GM12872 (cell line): Measurements from ENCODE around the gene RARB.

Experiments
- TF ChIP-seq, protein P1 (sequence below): IDR thresholded peaks from 3 replicates; pipeline ENCODE4 v1.5.1; 2011; ENCODE audit warnings: low read depth, mild to moderate bottlenecking, low read length, moderate library complexity; ENCODE audit not compliant: insufficient read depth

Gene RARB

DNA sequence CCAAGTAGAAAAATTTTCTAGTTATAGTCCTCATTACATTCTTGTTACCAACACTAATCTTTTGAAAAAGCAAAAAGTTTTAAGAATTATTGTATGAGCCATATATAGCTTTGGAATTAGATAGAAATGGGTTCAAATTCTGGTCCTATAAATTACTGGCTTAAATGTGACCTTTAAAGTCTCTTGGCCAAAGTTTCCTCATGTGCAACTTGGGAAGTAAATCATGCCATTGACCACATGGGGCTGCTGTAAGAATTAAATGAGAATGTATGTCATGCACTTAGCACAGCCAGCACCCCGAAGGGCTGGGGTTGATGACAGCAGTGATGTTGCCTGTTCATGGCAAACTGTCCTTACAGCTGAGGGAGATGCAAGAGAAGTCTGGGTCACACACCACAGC is 128.4 kb downstream of the RARB start:
- TF ChIP-seq, protein P1, sequence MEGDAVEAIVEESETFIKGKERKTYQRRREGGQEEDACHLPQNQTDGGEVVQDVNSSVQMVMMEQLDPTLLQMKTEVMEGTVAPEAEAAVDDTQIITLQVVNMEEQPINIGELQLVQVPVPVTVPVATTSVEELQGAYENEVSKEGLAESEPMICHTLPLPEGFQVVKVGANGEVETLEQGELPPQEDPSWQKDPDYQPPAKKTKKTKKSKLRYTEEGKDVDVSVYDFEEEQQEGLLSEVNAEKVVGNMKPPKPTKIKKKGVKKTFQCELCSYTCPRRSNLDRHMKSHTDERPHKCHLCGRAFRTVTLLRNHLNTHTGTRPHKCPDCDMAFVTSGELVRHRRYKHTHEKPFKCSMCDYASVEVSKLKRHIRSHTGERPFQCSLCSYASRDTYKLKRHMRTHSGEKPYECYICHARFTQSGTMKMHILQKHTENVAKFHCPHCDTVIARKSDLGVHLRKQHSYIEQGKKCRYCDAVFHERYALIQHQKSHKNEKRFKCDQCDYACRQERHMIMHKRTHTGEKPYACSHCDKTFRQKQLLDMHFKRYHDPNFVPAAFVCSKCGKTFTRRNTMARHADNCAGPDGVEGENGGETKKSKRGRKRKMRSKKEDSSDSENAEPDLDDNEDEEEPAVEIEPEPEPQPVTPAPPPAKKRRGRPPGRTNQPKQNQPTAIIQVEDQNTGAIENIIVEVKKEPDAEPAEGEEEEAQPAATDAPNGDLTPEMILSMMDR, result no peak

DNA sequence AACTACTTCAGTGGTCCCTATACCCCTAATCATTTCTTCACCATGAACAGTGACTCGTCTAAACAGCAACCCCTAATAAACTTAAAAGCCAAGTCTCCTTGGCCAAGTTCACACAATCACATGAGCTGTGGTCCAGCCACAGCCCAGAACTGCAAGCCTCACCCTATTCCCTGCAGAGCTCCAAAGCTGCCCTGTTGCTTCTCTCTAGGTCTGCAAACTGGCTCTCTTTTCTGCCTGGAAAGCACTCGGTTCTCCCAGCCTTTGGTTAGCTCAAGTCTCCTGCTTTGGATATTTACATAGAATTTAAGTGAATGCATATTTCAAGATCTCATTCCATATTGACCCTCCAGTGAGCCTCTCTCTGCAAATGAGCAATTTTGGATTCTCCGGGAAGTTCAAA is 129.6 kb downstream of the RARB start:
- TF ChIP-seq, protein P1, result no peak

DNA sequence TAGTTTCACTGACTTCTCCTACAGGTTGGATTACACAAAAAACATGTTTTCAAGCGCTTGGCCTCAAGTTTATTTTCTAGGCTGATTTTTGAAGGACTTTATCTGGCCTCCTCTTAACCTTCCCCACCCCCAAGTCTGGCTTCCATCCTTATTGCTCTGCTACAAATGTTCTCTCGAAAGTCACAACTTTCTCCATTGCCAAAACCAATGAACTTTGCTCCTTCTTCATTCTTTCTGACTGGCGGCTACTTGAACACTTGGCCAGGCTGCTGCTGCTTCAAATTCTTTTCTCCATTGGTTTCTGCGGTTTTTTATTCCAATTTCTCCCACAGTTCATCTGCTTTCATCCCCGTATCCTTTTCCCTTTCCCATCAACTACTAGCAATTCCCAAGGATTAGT is 130.1 kb downstream of the RARB start:
- TF ChIP-seq, protein P1, result no peak

DNA sequence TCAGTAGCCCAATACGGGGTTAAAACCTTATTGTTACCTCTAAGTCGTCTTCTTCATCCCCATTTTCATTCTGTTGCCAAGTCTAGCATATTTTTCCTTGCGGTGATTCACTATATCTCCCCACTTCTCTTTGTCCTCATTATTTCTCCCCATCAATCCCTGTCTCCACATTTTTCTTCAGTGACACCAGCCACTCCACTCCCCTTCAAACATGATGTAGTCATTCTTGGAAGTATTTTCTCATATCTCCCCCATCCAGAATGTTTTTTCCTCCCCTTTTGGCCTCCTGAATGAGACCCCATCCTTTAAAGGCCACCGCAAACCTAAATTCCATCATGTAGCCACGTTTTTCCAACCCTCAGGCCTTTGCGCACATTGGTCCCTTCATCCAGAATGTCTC is 130.7 kb downstream of the RARB start:
- TF ChIP-seq, protein P1, result no peak

DNA sequence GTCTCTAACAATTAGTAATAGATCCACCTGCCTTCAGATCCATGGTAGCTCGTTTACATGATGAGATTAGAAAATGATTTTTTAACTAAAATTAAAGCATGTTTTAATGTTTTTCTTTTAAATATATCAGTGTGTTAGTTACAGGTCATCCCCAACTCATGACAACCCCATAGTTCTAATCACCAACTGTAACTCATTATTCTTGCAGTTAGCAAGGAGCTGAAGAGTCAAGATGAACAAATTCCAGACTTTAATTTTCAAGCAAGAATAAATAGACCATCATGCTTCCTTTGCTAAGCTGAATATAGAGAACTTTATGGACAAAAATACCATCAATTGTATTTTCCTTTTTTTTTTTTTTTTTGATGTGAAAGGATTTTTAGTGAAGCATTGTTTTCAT is 135.5 kb downstream of the RARB start:
- TF ChIP-seq, protein P1, result no peak

DNA sequence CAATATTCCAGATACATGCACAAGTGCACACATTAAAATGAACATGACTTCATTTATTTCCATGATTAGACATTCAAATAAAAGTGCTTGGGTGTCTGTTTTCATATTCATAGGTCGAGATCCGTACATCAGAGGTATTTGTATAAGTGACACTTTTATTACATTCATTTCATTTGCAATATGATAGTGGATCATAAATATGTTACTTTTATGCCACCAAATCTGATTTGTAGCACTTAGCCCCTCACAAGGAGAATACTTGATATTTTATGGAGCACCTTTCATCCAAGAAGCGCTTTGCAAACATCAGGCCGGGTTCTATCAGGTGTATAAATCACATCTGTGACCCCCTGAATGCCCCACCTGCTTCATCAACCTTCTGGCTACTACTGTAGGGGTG is 136.0 kb downstream of the RARB start:
- TF ChIP-seq, protein P1, result no peak

DNA sequence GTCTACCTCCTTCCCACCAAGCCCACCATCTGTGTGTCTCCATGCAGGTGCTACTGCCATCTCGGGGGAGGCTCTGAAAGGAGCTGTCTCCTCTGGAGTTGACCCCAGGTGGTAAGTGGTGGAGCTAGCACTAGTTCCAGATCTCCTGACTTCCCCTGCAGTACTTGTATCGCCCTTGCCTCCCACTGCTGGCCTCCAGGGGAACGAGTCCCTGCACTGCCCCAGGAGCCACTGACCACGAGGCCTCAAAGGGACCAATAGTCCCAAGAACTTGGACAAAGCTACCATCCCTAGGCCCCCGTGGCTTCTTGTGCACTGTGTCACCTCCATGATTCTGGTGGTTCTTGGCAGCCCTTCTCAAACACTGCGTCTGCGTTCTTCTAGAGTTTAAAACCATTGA is 137.7 kb downstream of the RARB start:
- TF ChIP-seq, protein P1, result no peak
